ENCODE measurements around the gene ELOF1.
A peak's percentile ranks its signal among the peaks of the same experiment; 100 is the strongest.
"Not testable (repeated sequence)": the region's sequence is repeated elsewhere in the genome, so short reads cannot be mapped to it uniquely, and the experiment has no call there.

Gene ELOF1

GRCh38 chr19:11558881-11559828 is at the start of gene ELOF1:
Gene ELOF1, minus strand, starts transcription at chr19:11559230. Its CDS starts 4,883 bp downstream, at chr19:11554347.
- peak; percentile 90 for DNase-seq (ENCODE audit: low read depth, low spot score)
- peak within 1 kb of the TSS; percentile 29 for H3K27ac ChIP-seq

GRCh38 chr19:11606484-11606883 is 47.5 kb upstream of the ELOF1 start:
- DNase-seq (ENCODE audit: low read depth, low spot score): no peak
- no peak overlapping the region for H3K27ac ChIP-seq

GRCh38 chr19:11599704-11600103 is 40.7 kb upstream of the ELOF1 start:
- H3K27ac ChIP-seq: not testable (repeated sequence)

GRCh38 chr19:11598746-11599145 is 39.7 kb upstream of the ELOF1 start:
- no peak overlapping the region for H3K27ac ChIP-seq
- DNase-seq (ENCODE audit: low read depth, low spot score): no peak

More at GRCh38 chr19:11599704-11600103, 40.7 kb upstream of the ELOF1 start:
- DNase-seq (ENCODE audit: low read depth, low spot score): not testable (repeated sequence)

- no peak for DNase-seq (ENCODE audit: low read depth, low spot score)
- H3K27ac ChIP-seq: peak overlapping the region; percentile 65
Measured at GRCh38 chr19:11598103-11598483, 39.1 kb upstream of the ELOF1 start.

GRCh38 chr19:11597202-11598102 is 38.4 kb upstream of the ELOF1 start, which contains the start of gene ZNF627:
Gene ZNF627, plus strand, starts transcription at chr19:11597483. Its CDS starts 145 bp downstream, at chr19:11597628.
- peak; percentile 89 for DNase-seq (ENCODE audit: low read depth, low spot score)
- peak within 1 kb of the TSS; percentile 65 for H3K27ac ChIP-seq

GRCh38 chr19:11596156-11596555 is 37.1 kb upstream of the ELOF1 start:
- no peak overlapping the region for H3K27ac ChIP-seq
- DNase-seq (ENCODE audit: low read depth, low spot score): no peak

- no peak overlapping the region for H3K27ac ChIP-seq
- DNase-seq (ENCODE audit: low read depth, low spot score): no peak
Measured at GRCh38 chr19:11594084-11594483, 35.1 kb upstream of the ELOF1 start.

- no peak for DNase-seq (ENCODE audit: low read depth, low spot score)
- H3K27ac ChIP-seq: no peak overlapping the region
Measured at GRCh38 chr19:11587975-11588631, 29.1 kb upstream of the ELOF1 start.

- DNase-seq (ENCODE audit: low read depth, low spot score): no peak
- H3K27ac ChIP-seq: no peak overlapping the region
Measured at GRCh38 chr19:11587302-11587974, 28.4 kb upstream of the ELOF1 start.

GRCh38 chr19:11586331-11586730 is 27.3 kb upstream of the ELOF1 start:
- H3K27ac ChIP-seq: no peak overlapping the region
- DNase-seq (ENCODE audit: low read depth, low spot score): no peak

GRCh38 chr19:11581740-11582139 is 22.7 kb upstream of the ELOF1 start:
- no peak for DNase-seq (ENCODE audit: low read depth, low spot score)

GRCh38 chr19:11580116-11580515 is 21.1 kb upstream of the ELOF1 start:
- H3K27ac ChIP-seq: no peak overlapping the region
- no peak for DNase-seq (ENCODE audit: low read depth, low spot score)

More at GRCh38 chr19:11581740-11582139, 22.7 kb upstream of the ELOF1 start:
- H3K27ac ChIP-seq: no peak overlapping the region

- H3K27ac ChIP-seq: no peak overlapping the region
Measured at GRCh38 chr19:11578258-11579142, 19.5 kb upstream of the ELOF1 start.

GRCh38 chr19:11577451-11578257 is 18.6 kb upstream of the ELOF1 start, which contains the start of gene ACP5:
Gene ACP5, minus strand, starts transcription at chr19:11577645. Its CDS starts 328 bp downstream, at chr19:11577317.
- DNase-seq (ENCODE audit: low read depth, low spot score): peak; percentile 26
- no peak within 1 kb of the TSS for H3K27ac ChIP-seq

More at GRCh38 chr19:11578258-11579142, 19.5 kb upstream of the ELOF1 start:
- no peak for DNase-seq (ENCODE audit: low read depth, low spot score)

- no peak overlapping the region for H3K27ac ChIP-seq
- DNase-seq (ENCODE audit: low read depth, low spot score): no peak
Measured at GRCh38 chr19:11576227-11576626, 17.2 kb upstream of the ELOF1 start.

- no peak for DNase-seq (ENCODE audit: low read depth, low spot score)
- H3K27ac ChIP-seq: no peak overlapping the region
Measured at GRCh38 chr19:11574689-11575088, 15.7 kb upstream of the ELOF1 start.

- not testable (repeated sequence) for H3K27ac ChIP-seq; DNase-seq (ENCODE audit: low read depth, low spot score)
Measured at GRCh38 chr19:11573763-11574162, 14.7 kb upstream of the ELOF1 start.
